Measurements from ENCODE around the gene CLMN.

DNA sequence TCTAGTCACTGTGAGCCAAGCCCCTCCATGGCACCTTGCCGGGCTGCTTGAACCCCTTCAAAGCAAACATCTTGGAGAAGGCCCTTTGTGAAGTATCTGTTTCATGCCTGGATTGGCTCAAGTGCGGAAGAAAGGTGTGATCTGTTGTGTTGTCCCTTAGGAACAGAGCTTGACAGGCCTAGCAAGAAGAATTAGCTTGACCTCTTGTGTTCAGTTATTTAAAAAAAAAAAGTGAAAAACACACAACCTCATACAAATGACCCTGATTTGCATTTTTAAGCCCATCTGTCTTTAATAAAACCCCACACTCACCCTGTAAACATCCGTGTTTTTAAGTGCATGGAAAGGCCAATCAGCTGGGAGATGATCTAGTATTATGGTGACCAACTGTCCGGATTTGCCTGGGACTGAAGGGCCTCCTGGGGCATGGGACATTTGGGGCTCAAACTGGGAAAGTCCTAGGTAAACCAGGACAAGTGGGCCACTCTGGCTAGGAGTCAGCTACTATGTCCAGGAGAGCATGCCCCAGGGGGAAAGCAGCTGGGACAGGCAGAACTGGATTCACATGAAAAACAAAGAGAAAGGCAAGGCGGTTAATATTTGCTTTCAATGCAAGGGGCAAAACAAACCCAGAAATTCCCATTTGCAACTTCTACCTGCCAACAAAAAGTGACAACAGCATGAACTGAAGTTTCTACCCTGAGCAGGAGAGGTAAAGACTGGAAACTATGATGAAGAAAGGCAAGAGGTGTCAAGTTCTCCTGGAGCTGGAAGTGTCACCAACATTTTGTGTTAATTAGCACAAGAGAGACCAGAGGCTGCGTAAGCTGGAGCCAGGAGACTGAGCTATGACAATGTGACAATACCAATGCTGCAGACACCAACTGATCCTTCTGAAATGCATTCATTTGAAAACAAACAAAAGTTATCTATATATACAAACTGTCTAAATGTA is 78.6 kb downstream of the CLMN start:
- TF ChIP-seq, protein P1, sequence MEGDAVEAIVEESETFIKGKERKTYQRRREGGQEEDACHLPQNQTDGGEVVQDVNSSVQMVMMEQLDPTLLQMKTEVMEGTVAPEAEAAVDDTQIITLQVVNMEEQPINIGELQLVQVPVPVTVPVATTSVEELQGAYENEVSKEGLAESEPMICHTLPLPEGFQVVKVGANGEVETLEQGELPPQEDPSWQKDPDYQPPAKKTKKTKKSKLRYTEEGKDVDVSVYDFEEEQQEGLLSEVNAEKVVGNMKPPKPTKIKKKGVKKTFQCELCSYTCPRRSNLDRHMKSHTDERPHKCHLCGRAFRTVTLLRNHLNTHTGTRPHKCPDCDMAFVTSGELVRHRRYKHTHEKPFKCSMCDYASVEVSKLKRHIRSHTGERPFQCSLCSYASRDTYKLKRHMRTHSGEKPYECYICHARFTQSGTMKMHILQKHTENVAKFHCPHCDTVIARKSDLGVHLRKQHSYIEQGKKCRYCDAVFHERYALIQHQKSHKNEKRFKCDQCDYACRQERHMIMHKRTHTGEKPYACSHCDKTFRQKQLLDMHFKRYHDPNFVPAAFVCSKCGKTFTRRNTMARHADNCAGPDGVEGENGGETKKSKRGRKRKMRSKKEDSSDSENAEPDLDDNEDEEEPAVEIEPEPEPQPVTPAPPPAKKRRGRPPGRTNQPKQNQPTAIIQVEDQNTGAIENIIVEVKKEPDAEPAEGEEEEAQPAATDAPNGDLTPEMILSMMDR (conservative IDR thresholded peaks at IDR 0.05; ENCODE audit: low read depth, low read length): no peak
- no peak for TF ChIP-seq EZH2 (IDR thresholded peaks at IDR 0.05; ENCODE audit: borderline replicate concordance, low read depth, low read length, poor library complexity, severe bottlenecking)
